GM21825 (cell line): Measurements from ENCODE around the gene AGTR1.
"Not testable (repeated sequence)": the region's sequence is repeated elsewhere in the genome, so short reads cannot be mapped to it uniquely, and the experiment has no call there.

Experiments used
- ATAC-seq: cut with Tn5 transposase; IDR thresholded peaks from one replicate; pipeline ENCODE4 v1.9.1; 2021; ENCODE audit warnings: mild to moderate bottlenecking, moderate library complexity; ENCODE audit not compliant: unreplicated experiment

The AGTR1 gene

GRCh38 chr3:148757238-148758215 lies 59.8 kb downstream of the AGTR1 start:
- ATAC-seq = no peak

- no peak for ATAC-seq
These were observed 60.7 kb downstream of the AGTR1 start for GRCh38 chr3:148758303-148758884.

- no peak for ATAC-seq
These were observed 61.7 kb downstream of the AGTR1 start for GRCh38 chr3:148759430-148759829.

- no peak for ATAC-seq
These were observed 65.5 kb downstream of the AGTR1 start for GRCh38 chr3:148763156-148763680.

DNA sequence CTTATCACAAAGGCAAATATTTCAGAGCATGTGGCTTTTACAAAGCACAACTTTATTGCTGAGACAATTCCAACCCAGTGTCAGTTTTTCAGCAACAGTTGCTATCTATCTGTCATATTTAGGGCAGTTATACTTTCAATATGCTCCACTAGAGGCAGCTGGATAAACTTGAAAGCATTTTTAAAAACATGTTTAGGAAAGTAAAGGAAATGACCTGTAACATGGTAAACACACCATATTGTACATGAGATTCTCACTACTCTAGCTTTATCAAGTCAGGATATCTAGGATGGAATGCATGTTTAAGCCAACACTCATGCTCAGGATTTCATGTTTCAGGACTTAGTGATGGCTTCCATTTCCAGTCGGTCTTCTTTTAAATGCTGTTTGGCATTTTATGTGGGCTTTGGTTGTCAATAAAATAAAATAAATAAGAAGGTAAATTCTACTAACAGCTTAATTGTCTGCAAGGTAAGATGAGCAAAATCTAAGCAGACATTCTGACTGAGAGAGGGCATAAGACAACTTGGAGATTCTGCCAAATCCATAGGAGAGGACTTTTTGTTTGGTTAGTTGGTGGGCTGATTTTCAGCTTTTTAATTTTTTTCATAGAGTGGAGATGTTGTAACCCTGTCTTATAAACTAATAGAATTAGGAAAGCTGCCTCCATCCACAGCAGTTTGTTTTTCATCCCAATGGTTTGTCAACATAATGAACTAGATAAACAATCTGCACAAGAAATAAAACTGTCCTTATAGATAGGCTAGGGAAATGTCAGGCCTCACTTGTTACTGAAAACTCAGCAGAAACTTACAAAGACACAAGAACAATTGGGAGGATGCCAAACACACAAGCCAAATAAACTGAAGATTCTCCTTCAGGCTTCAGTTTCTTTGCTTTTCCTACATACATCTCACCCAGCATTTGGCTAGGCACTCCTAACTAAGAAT lies 66.6 kb downstream of the AGTR1 start:
- no peak for ATAC-seq

GRCh38 chr3:148772361-148772760 lies 74.7 kb downstream of the AGTR1 start:
- ATAC-seq = no peak

GRCh38 chr3:148772835-148773234 lies 75.1 kb downstream of the AGTR1 start:
- no peak for ATAC-seq

DNA sequence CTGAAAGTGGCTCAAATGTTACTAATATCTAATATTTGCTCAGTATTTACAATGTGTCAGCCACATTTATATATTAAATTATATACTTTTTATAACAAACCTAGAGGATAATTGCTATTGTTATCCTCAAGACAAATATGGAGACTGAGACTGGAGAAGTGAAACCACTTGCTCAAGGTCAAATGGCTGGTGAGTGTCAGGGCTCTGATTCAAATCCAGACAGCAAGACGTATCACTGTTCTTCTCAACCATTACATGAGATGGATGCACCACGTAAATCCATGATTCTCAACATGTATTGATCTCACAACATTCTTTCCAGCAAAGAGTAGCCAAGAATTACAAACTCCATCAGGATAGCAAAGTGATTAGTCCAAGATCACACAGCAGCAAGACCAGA lies 76.1 kb downstream of the AGTR1 start:
- no peak for ATAC-seq

- no peak for ATAC-seq
These were observed 81.2 kb downstream of the AGTR1 start for GRCh38 chr3:148778926-148779325.

GRCh38 chr3:148785026-148785425 lies 87.3 kb downstream of the AGTR1 start:
- ATAC-seq = not testable (repeated sequence)

DNA sequence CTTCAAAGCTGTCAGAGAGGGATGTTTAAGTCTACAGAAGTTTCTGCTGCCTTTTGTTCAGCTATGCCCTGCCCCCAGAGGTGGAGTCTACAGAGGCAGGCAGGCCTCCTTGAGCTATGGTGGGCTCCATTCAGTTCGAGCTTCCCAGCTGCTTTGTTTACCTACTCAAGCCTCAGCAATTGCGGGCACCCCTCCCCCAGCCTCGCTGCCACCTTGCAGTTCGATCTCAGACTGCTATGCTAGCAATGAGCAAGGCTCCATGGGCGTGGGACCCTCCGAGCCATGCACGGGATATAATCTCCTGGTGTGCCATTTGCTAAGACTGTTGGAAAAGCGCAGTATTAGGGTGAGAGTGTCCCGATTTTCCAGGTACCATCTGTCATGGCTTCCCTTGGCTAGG lies 88.5 kb downstream of the AGTR1 start:
- not testable (repeated sequence) for ATAC-seq

DNA sequence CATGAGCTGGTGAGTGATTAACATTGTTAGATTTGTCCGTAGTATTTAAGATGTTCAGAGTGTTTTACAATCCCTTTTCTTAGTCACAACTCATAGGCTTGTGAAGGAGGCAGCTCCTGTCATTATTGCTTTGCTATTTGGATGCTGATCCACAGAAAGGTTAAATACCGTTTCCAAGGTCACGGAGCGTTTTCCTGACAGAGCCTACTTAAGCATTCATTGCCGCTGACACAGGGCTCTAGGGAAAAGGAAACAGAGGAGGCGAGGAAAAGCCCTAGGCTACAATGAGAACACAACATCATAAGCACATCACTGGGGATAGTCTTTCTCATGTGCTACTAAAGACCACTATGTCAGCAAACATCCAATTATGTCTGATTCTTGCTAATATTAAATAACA lies 91.4 kb downstream of the AGTR1 start:
- no peak for ATAC-seq

DNA sequence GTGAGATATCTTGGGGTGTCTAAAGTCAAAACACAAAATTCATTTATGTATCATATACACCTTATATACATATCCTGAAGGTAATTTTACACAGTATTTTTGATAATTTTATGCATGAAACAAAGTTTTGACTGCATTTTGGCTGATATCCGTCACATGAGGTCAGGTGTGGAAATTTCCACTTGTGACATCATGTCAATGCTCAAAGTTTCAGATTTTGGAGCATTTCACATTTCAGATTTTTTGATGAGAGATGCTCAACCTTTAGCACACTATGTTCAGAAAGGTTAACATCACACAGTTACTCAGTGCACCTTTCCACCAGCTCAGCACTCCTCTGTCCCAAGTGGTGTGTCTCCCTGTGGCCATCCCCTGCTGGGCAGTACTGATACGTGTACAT lies 92.2 kb downstream of the AGTR1 start:
- ATAC-seq = no peak

GRCh38 chr3:148790370-148790769 lies 92.7 kb downstream of the AGTR1 start:
- ATAC-seq = no peak

GRCh38 chr3:148790851-148791735 lies 93.4 kb downstream of the AGTR1 start:
- no peak for ATAC-seq

DNA sequence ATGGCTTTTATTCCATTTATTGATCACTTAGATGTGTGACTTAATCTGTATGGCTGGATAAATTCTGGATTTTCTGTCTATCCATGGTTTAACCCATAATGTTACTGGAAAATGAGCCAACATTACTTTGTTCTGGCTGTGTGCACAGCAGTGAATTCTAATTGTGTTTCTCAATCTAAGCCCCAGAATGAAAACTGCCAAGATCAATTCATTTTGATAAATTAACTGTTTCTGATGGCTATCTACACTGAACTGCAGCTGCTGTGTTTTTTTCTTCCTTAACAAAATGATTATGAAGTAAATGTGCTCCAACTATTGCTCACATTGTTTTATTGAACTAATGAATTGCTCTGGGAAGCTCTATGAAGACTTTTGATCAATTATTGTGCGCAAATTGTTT lies 94.2 kb downstream of the AGTR1 start:
- ATAC-seq = no peak

DNA sequence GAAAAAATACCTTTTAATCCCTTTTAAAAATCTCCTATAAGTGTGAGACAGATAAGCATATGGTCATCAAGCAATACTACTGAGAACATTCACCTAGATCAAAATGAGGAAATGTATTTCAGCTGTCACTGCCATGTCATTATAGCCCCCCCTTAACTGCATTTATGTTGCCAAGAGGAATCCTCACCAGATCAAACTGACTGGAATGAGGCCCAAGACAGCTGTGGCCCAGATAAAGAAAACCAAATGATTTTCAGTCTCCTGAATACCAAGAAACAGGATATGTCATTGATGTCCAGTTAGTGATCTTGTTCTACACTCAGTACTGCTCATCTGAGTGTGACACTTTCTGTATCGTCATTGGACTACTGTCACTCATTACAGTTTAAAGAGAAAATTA lies 94.8 kb downstream of the AGTR1 start:
- ATAC-seq = no peak
